Loucy (cell line): Measurements from ENCODE around the gene UBL3.

Source experiments
- H2AFZ ChIP-seq: fragments of 200-600 bp; sonication (generic); 2 replicates; pipeline ENCODE4 v1.6.0; 2016; ENCODE audit warnings: antibody characterized with exemption, mild to moderate bottlenecking, low read length, moderate library complexity
- H3F3A ChIP-seq: fragments of 200-600 bp; 2 replicates; pipeline ENCODE4 v1.6.0; 2016; ENCODE audit warnings: antibody characterized with exemption, low read depth, mild to moderate bottlenecking
- H3K27me3 ChIP-seq: fragments of 200-600 bp; sonication (generic); 2 replicates; pipeline ENCODE4 v1.6.1; 2014; ENCODE audit warnings: low read length, mild to moderate bottlenecking; ENCODE audit not compliant: insufficient read depth, poor library complexity, severe bottlenecking
- H3K36me3 ChIP-seq: fragments of 200-600 bp; sonication (generic); 2 replicates; pipeline ENCODE4 v1.6.1; 2016; ENCODE audit warnings: low read length; ENCODE audit not compliant: insufficient read depth
- H3K4me1 ChIP-seq: fragments of 200-600 bp; sonication (generic); 2 replicates; pipeline ENCODE4 v1.5.1; 2014; ENCODE audit warnings: low read length, mild to moderate bottlenecking; ENCODE audit not compliant: insufficient read depth, poor library complexity, severe bottlenecking
- H3K4me2 ChIP-seq: fragments of 200-600 bp; sonication (generic); 2 replicates; pipeline ENCODE4 v1.6.0; 2014; ENCODE audit warnings: antibody characterized with exemption, low read length, low read depth, mild to moderate bottlenecking; ENCODE audit not compliant: poor library complexity, severe bottlenecking
- H3K4me3 ChIP-seq: fragments of 200-600 bp; sonication (generic); 2 replicates; pipeline ENCODE4 v1.5.1; 2014; ENCODE audit warnings: low read length, mild to moderate bottlenecking, mixed read lengths; ENCODE audit not compliant: poor library complexity, severe bottlenecking
- H3K79me2 ChIP-seq: fragments of 200-600 bp; sonication (generic); 2 replicates; pipeline ENCODE4 v1.6.1; 2014; ENCODE audit warnings: low read length; ENCODE audit not compliant: insufficient read depth
- H3K9ac ChIP-seq: fragments of 200-600 bp; sonication (generic); 2 replicates; pipeline ENCODE4 v1.6.0; 2014; ENCODE audit warnings: mild to moderate bottlenecking, low read depth, low read length, moderate library complexity; ENCODE audit not compliant: poor library complexity, severe bottlenecking
- H3K9me2 ChIP-seq: fragments of 200-600 bp; sonication (generic); replicated peaks from 2 replicates; pipeline ENCODE4 v1.6.1; 2016; ENCODE audit warnings: low read depth, low read length, mixed read lengths
- H3K9me3 ChIP-seq: fragments of 200-600 bp; sonication (generic); 2 replicates; pipeline ENCODE4 v1.6.1; 2014; ENCODE audit warnings: mild to moderate bottlenecking, antibody characterized with exemption, low read length, low read depth; ENCODE audit not compliant: insufficient read depth
- H4K20me1 ChIP-seq: fragments of 200-600 bp; sonication (generic); 2 replicates; pipeline ENCODE4 v1.6.0; 2014; ENCODE audit warnings: antibody characterized with exemption, low read length, mild to moderate bottlenecking; ENCODE audit not compliant: insufficient read depth, poor library complexity, severe bottlenecking
- CTCF ChIP-seq: fragments of 200-600 bp; sonication (generic); conservative IDR thresholded peaks from 2 replicates; pipeline ENCODE4 v1.5.1; 2014; ENCODE audit warnings: mild to moderate bottlenecking, antibody characterized with exemption, low read length
- EZH2phosphoT487 ChIP-seq: fragments of 200-600 bp; IDR thresholded peaks from 2 replicates; pipeline ENCODE4 v1.6.1; 2018; ENCODE audit warnings: antibody characterized with exemption, mild to moderate bottlenecking, moderate library complexity, borderline replicate concordance

The UBL3 gene

GRCh38 chr13:29847501-29847983 lies 2.9 kb downstream of the UBL3 start:
- Histone ChIP-seq H3F3A (no peaks in the 10 kb centered on the region), H3K9me3 (no peaks in the 10 kb centered on the region), H3K9me2 (no peaks in the 10 kb centered on the region), H3K36me3 (no peaks in the 10 kb centered on the region), H3K4me2 (peak overlapping the region; percentile 75), H3K79me2 (peaks cover 67% of the 10 kb centered on the region), H3K9ac (peak overlapping the region; percentile 64), H3K4me3 (peak overlapping the region; percentile 82), H3K4me1 (peaks cover 44% of the 10 kb centered on the region), H2AFZ (peak overlapping the region; percentile 11; the same call in 1 of the 2 replicates), H4K20me1 (peaks cover 56% of the 10 kb centered on the region), H3K27me3 (no peaks in the 10 kb centered on the region)
- TF ChIP-seq EZH2phosphoT487 (no peak), CTCF (no peak)

- H3K36me3 ChIP-seq = no peaks in the 10 kb centered on the region
- no peak overlapping the region for H2AFZ ChIP-seq
- peaks cover 74% of the 10 kb centered on the region for H3K79me2 ChIP-seq
- H3F3A ChIP-seq = no peaks in the 10 kb centered on the region
- TF ChIP-seq EZH2phosphoT487 (no peak), CTCF (no peak)
- peaks cover 48% of the 10 kb centered on the region for H3K4me1 ChIP-seq
- H3K4me2 ChIP-seq = peak overlapping the region; percentile 75
- H3K9me3 ChIP-seq = no peaks in the 10 kb centered on the region
- H3K27me3 ChIP-seq = no peaks in the 10 kb centered on the region
- H3K9ac ChIP-seq = peak overlapping the region; percentile 64
- peaks cover 60% of the 10 kb centered on the region for H4K20me1 ChIP-seq
- peak overlapping the region; percentile 82 for H3K4me3 ChIP-seq
- no peaks in the 10 kb centered on the region for H3K9me2 ChIP-seq
These were observed 3.8 kb downstream of the UBL3 start for GRCh38 chr13:29846475-29847256.

GRCh38 chr13:29845440-29846056 lies 4.9 kb downstream of the UBL3 start:
- TF ChIP-seq EZH2phosphoT487 (no peak), CTCF (peak; percentile 69)
- Histone ChIP-seq H4K20me1 (peaks cover 66% of the 10 kb centered on the region), H3K9me2 (no peaks in the 10 kb centered on the region), H3K4me1 (peaks cover 59% of the 10 kb centered on the region), H3K9me3 (no peaks in the 10 kb centered on the region), H3K27me3 (no peaks in the 10 kb centered on the region), H2AFZ (no peak overlapping the region), H3K4me3 (peak overlapping the region; percentile 82), H3K4me2 (peak overlapping the region; percentile 75), H3K9ac (peak overlapping the region; percentile 49), H3K79me2 (peaks cover 85% of the 10 kb centered on the region), H3K36me3 (no peaks in the 10 kb centered on the region), H3F3A (no peaks in the 10 kb centered on the region)
